GM19395 (cell line): ENCODE measurements around the gene OR10G6.
"Not testable (repeated sequence)": the region's sequence is repeated elsewhere in the genome, so short reads cannot be mapped to it uniquely, and the experiment has no call there.

ENCODE experiments used
- ATAC-seq: cut with Tn5 transposase; IDR thresholded peaks from one replicate; pipeline ENCODE4 v1.9.1; 2021; ENCODE audit warnings: mild to moderate bottlenecking, moderate library complexity; ENCODE audit not compliant: unreplicated experiment

Gene OR10G6

GRCh38 chr11:123995119-123995518 is at the start of gene OR10G6:
Gene OR10G6, minus strand, starts transcription at chr11:123995161. Its CDS starts 0 bp downstream, at chr11:123995161.
- ATAC-seq: no peak

GRCh38 chr11:124043420-124043819 is 48.5 kb upstream of the OR10G6 start:
- no peak for ATAC-seq

- no peak for ATAC-seq
These were observed 46.3 kb upstream of the OR10G6 start, which contains the start of gene OR10G7 for GRCh38 chr11:124041254-124041653. Gene OR10G7, minus strand, starts transcription at chr11:124041325. Its CDS starts 2,324 bp downstream, at chr11:124039001.

- ATAC-seq: no peak
These were observed 44.6 kb upstream of the OR10G6 start for GRCh38 chr11:124039557-124039956.

- no peak for ATAC-seq
These were observed 41.7 kb upstream of the OR10G6 start for GRCh38 chr11:124036666-124037065.

- ATAC-seq: no peak
These were observed 31.5 kb upstream of the OR10G6 start, which contains the start of gene OR10G8 for GRCh38 chr11:124026498-124026897. Gene OR10G8, plus strand, starts transcription at chr11:124026798. Its CDS starts 2,825 bp downstream, at chr11:124029623.

- not testable (repeated sequence) for ATAC-seq
These were observed 20.9 kb upstream of the OR10G6 start for GRCh38 chr11:124015837-124016236.

GRCh38 chr11:124012697-124013096 is 17.7 kb upstream of the OR10G6 start, which contains the start of gene OR10G4:
Gene OR10G4, plus strand, starts transcription at chr11:124012997. Its CDS starts 2,578 bp downstream, at chr11:124015575.
- no peak for ATAC-seq

- ATAC-seq: no peak
These were observed 15.7 kb downstream of the OR10G6 start for GRCh38 chr11:123979311-123979710.

GRCh38 chr11:123977731-123978347 is 17.1 kb downstream of the OR10G6 start, which contains the start of gene OR10S1:
Gene OR10S1, minus strand, starts transcription at chr11:123977781. Its CDS starts 117 bp downstream, at chr11:123977664.
- ATAC-seq: no peak

- no peak for ATAC-seq
These were observed 18.0 kb downstream of the OR10G6 start for GRCh38 chr11:123976770-123977560.

GRCh38 chr11:123973816-123974215 is 21.1 kb downstream of the OR10G6 start:
- ATAC-seq: no peak

GRCh38 chr11:123956752-123957151 is 38.2 kb downstream of the OR10G6 start:
- ATAC-seq: no peak

GRCh38 chr11:123945132-123945531 is 49.8 kb downstream of the OR10G6 start:
- ATAC-seq: no peak
